Skin epidermis (tissue), 12 donors: ENCODE data around the gene KCNAB1.
A peak's percentile ranks its signal among the peaks of the same experiment; 100 is the strongest.

Experiments used
- H3K27ac ChIP-seq, 21 experiments: fragments of 200-600 bp; sonication (generic) in 11 of 21; one replicate each; pipeline ENCODE4 v1.5.0; 2020; ENCODE audit warnings: mild to moderate bottlenecking in 3 of 21, inconsistent platforms in 2 of 21, moderate library complexity in 2 of 21
- H3K4me3 ChIP-seq, 7 experiments: fragments of 200-600 bp; sonication (generic) in 2 of 7; one replicate each; pipeline ENCODE4 v1.5.0; 2020; ENCODE audit warnings: inconsistent platforms in 2 of 7, mild to moderate bottlenecking in 2 of 7, moderate library complexity in 1 of 7

KCNAB1 gene

DNA sequence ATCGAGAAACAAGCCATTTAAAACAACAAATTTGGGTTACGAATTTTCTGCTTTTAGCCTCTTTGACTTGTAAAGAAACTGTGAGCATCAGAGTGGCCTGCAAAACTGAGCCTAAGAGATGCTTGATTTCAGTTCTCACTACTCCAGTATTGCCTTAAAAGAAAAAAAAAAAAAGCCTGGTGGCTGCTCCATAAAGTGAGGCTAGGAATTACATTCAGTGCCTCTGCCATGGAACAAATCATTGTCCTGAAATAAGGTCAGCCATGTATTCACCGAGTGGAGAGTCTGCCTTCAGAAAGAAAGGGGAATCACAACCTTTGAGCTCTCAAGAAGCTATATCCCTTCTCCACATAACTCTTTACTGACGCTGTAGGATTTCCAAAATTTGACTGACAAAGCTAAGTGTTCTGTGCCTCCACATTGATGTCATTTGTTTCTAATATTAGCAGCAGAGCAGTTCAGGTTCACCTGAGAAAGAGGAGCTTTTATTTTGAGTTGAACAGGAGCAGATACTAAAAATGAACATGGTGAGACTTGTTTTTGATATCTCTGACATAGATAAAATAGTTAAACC lies 297.3 kb downstream of the KCNAB1 start:
- Histone ChIP-seq H3K4me3 (no peak overlapping the region), H3K27ac (no peak overlapping the region)

DNA sequence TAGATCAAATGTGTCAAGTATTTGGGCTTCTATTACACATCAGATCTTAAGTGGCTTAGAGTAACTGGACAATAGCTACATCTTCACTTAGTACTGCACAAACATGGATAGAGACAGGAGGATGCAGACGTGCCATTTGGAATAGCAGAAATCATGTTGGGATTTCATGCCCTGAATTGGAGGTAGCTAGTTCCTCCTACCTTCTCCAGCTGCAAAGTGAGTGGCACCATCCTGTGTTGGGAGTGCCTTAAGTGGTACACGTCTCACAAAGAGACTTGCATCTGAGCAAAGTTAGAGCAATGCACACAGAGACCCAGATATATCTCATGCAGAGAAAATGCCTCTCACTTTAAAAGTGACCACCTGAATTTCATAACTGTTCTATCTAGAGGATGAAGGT lies 298.1 kb downstream of the KCNAB1 start:
- H3K27ac ChIP-seq: no peak overlapping the region
- no peak overlapping the region for H3K4me3 ChIP-seq

- H3K4me3 ChIP-seq: no peak overlapping the region
- H3K27ac ChIP-seq: no peak overlapping the region
Measured at GRCh38 chr3:156421534-156421933, 301.2 kb downstream of the KCNAB1 start.

DNA sequence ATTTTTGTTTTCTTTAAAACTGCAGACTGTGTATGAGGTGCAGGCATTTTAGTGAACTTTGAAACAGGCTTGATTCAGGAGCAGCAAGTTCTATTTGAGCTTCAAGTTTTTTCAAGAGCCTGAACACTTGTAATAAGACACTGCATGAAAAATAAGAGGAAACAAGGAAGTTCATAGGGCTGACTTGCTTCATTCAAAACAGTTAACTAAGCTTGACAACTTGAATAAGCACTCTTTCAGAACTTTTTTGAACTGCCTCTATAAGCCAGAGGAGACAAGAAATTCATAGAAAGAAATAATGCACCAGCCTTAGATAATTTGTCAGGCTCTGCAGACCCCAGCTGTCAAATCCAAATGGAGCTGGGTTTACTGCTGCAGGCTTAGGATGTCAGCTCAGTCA lies 304.4 kb downstream of the KCNAB1 start:
- H3K4me3 ChIP-seq: no peak overlapping the region

DNA sequence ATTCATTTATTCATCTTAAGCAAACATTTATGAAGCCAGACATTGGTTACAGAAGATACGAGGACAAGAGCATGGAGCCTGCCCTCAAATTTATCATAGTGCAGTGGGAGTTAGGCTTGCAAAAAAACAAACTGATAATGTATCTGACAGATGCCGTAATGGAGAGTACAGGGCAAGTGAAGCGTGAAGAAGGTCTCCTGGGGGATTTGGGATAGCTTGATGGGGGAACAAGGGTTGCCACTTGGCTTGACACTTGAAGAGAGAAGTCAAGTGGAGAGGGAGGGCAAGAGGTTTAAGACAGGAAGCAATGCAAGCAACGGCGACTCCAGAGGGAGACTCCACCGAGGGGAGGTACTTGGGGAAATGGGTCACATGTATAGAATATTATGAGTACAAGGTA lies 305.3 kb downstream of the KCNAB1 start:
- Histone ChIP-seq H3K4me3 (no peak overlapping the region), H3K27ac (no peak overlapping the region)

More for the DNA sequence above, 304.4 kb downstream of the KCNAB1 start:
- H3K27ac ChIP-seq: no peak overlapping the region

DNA sequence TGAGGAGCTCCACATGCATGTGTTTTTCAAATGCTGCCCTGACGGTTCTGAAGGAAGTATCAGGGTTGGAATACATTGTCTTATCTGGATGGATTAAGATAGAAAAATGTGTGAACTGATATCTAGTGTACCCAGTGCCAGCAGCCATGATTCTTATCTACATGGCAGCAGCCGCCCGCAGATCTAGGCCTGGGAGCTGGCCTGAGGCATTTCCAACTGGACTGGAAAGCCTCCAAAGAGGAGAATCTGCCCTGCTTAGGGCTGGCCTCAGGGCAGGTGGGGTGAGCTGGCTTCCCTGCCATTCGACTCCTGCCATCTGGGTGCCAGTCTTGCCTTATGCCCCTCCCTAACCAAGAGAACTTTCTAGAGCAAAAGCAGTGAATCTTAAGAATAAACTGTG lies 308.7 kb downstream of the KCNAB1 start:
- H3K27ac ChIP-seq: no peak overlapping the region
- no peak overlapping the region for H3K4me3 ChIP-seq

- Histone ChIP-seq H3K27ac (no peak overlapping the region), H3K4me3 (no peak overlapping the region)
Measured at GRCh38 chr3:156431334-156432124, 311.2 kb downstream of the KCNAB1 start.

DNA sequence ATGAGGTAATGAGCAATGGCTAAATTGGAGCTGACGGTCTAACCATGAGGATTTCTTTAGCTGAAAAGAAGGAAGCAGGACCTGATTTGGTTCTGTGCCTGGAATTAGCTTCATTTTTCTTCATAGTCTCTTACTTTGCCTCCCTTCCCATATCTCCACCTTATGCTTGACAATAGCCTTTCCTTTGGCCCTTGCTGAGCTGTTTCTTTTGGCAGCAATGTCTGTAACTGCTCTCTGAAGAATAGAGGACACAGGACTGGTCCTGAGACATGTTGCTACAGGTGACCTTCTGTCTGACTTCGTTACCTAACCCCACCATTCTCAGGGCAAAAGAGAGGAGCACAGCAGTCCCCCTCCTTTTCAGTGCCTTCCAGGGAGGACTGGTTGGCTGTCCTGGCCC lies 312.2 kb downstream of the KCNAB1 start:
- no peak overlapping the region for H3K27ac ChIP-seq

GRCh38 chr3:156433138-156433537 lies 312.8 kb downstream of the KCNAB1 start:
- H3K27ac ChIP-seq: no peak overlapping the region
- H3K4me3 ChIP-seq: no peak overlapping the region

More for the DNA sequence above, 312.2 kb downstream of the KCNAB1 start:
- H3K4me3 ChIP-seq: no peak overlapping the region

GRCh38 chr3:156433910-156434309 lies 313.5 kb downstream of the KCNAB1 start:
- Histone ChIP-seq H3K4me3 (no peak overlapping the region), H3K27ac (peak overlapping the region in 2 of 21 experiments; percentile 24 to 32)

GRCh38 chr3:156434921-156435320 lies 314.5 kb downstream of the KCNAB1 start:
- no peak overlapping the region for H3K27ac ChIP-seq
- no peak overlapping the region for H3K4me3 ChIP-seq

GRCh38 chr3:156443079-156443478 lies 322.7 kb downstream of the KCNAB1 start:
- Histone ChIP-seq H3K4me3 (no peak overlapping the region), H3K27ac (no peak overlapping the region)

- no peak overlapping the region for H3K27ac ChIP-seq
- H3K4me3 ChIP-seq: no peak overlapping the region
Measured at GRCh38 chr3:156445117-156446090, 325.0 kb downstream of the KCNAB1 start.

- Histone ChIP-seq H3K27ac (no peak overlapping the region), H3K4me3 (no peak overlapping the region)
Measured at GRCh38 chr3:156448300-156448699, 327.9 kb downstream of the KCNAB1 start.

- no peak overlapping the region for H3K4me3 ChIP-seq
- H3K27ac ChIP-seq: no peak overlapping the region
Measured at GRCh38 chr3:156449710-156450574, 329.6 kb downstream of the KCNAB1 start.

- H3K4me3 ChIP-seq: no peak overlapping the region
- no peak overlapping the region for H3K27ac ChIP-seq
Measured at GRCh38 chr3:156455839-156456238, 335.5 kb downstream of the KCNAB1 start.

GRCh38 chr3:156456771-156457224 lies 336.4 kb downstream of the KCNAB1 start:
- Histone ChIP-seq H3K4me3 (no peak overlapping the region), H3K27ac (peak overlapping the region in 1 of 21 experiments; percentile 7)

GRCh38 chr3:156459434-156459833 lies 339.1 kb downstream of the KCNAB1 start:
- no peak overlapping the region for H3K27ac ChIP-seq
- no peak overlapping the region for H3K4me3 ChIP-seq

DNA sequence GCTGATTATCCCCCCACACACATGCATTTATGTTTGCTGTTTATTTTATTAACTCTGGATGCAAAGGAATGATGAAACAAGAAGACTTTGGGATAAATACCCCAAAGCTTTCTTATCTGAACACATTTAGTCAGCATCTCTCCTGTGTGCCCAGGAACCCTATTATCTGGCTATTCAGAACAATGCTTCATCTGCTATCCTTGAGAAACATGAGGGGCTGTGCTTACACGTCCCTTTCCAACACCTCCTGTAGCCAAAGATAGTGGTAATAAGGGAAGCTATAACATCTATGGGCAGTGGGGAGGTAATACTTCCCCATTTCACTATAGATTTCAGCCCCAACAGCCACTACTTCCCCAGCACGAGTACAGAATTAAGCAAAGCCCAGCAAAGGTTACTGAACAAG lies 339.8 kb downstream of the KCNAB1 start:
- Histone ChIP-seq H3K4me3 (no peak overlapping the region), H3K27ac (no peak overlapping the region)
